ENCODE data around the gene PNPLA2.

PNPLA2 gene

GRCh38 chr11:845872-846495 is 27.3 kb downstream of the PNPLA2 start:
- H3K4me3 ChIP-seq (ENCODE audit: low read depth, low read length): peak overlapping the region; percentile 15
- in situ Hi-C loops (cut with HindIII; ENCODE audit: low pct_ligation_motif_present, low sequenced_read_pairs): no loop called here
- TF ChIP-seq CTCF (IDR thresholded peaks at IDR 0.05; ENCODE audit: low read depth, low read length, missing control alignments): no peak
- H3K36me3 ChIP-seq (replicated peaks): peaks cover 3% of the 10 kb centered on the region
- no peak overlapping the region for H3K27ac ChIP-seq
- no peaks in the 10 kb centered on the region for H3K27me3 ChIP-seq (replicated peaks)
- DNase-seq: no peak

DNA sequence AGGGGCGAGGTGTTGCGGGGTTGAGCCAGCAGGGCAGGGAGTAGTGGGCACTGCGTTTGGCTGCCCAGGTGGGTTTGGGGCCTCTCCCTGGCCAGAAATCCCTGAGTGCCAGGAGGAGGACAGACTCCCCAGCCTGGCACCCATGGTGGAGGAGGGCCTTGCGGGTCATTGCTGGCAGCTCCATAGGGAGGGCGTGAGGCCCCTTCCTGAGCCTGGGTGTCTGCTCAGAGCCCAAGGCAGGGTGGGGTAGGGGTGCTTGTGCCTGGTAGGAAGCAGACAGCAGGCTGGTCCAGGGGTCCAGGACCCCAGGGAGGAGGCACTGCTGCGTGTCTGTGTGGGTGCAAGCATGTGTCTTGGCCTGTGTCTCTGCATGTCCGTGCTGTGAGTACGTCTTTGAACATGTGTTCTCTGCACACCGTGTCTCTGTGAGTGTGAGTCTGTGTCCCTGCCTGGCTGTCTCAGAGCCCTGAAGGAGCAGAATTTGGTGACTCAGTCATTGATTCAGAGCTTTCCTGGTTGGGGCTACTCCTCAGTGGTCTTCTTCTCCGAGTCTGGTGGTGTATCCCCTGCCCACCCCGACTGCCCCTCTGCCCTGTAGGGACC is 27.9 kb downstream of the PNPLA2 start:
- no peak for TF ChIP-seq CTCF (IDR thresholded peaks at IDR 0.05; ENCODE audit: low read depth, low read length, missing control alignments)
- no peak overlapping the region for H3K27ac ChIP-seq
- no peak for DNase-seq
- no peak overlapping the region for H3K4me3 ChIP-seq (ENCODE audit: low read depth, low read length)
- no peaks in the 10 kb centered on the region for H3K27me3 ChIP-seq (replicated peaks)
- in situ Hi-C loops (cut with HindIII; ENCODE audit: low pct_ligation_motif_present, low sequenced_read_pairs): no loop called here
- H3K36me3 ChIP-seq (replicated peaks): no peaks in the 10 kb centered on the region

DNA sequence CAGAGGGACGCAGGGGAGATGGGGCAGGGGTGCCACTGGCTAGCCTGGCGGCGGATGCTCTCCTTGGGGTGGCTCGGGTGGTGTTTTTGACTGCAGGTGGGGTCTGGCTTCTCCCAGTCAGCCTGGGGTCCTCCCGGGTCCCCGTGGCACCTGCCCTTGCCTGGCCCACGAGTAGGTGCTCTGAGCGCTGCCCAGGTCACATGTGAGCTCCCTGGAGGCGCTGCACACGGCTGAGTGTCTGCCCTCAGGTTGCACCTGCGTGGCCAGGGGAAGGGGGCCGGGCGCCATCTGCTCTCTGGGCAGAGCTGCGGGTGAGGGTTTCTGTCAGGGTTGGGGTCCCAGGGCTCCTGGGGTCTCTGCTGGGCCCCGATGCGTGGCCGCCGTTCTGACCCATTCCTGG is 29.2 kb downstream of the PNPLA2 start:
- in situ Hi-C loops (cut with HindIII; ENCODE audit: low pct_ligation_motif_present, low sequenced_read_pairs): no loop called here
- Histone ChIP-seq H3K4me3 (ENCODE audit: low read depth, low read length) (no peak overlapping the region), H3K27me3 (replicated peaks) (no peaks in the 10 kb centered on the region), H3K36me3 (replicated peaks) (no peaks in the 10 kb centered on the region), H3K27ac (no peak overlapping the region)
- TF ChIP-seq CTCF (IDR thresholded peaks at IDR 0.05; ENCODE audit: low read depth, low read length, missing control alignments): no peak
- DNase-seq: no peak

DNA sequence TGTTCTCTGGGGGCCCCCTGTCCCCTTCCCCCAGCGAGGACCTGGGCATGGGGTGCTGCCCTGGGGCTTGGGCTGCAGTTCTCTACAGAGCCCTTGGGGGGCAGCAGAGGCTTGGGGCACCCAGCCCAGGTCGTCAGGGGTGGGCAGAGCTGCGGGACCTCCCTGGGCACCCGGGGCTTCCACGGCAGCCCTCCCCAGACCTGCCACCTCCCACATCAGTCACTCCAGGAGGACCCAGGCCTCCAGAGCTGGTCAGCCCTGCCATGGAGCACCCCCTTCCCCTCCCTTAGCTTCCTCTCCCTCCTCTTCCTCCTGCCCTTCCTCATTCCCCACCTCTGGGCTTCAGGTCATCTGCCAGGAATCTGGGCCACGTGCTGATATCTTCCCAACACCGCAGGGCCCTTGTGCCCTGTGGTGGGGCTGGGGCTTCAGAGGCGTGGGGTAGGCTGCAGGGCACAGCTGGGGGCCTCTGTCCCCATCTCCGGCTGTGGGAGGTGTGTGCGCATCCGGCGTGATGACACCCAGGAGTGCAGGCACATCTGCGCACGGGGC is 29.7 kb downstream of the PNPLA2 start:
- Histone ChIP-seq H3K36me3 (replicated peaks) (no peaks in the 10 kb centered on the region), H3K4me3 (ENCODE audit: low read depth, low read length) (no peak overlapping the region), H3K27ac (no peak overlapping the region), H3K27me3 (replicated peaks) (no peaks in the 10 kb centered on the region)
- TF ChIP-seq CTCF (IDR thresholded peaks at IDR 0.05; ENCODE audit: low read depth, low read length, missing control alignments): peak; percentile 95
- DNase-seq: no peak
- in situ Hi-C loops (cut with HindIII; ENCODE audit: low pct_ligation_motif_present, low sequenced_read_pairs): no loop called here

DNA sequence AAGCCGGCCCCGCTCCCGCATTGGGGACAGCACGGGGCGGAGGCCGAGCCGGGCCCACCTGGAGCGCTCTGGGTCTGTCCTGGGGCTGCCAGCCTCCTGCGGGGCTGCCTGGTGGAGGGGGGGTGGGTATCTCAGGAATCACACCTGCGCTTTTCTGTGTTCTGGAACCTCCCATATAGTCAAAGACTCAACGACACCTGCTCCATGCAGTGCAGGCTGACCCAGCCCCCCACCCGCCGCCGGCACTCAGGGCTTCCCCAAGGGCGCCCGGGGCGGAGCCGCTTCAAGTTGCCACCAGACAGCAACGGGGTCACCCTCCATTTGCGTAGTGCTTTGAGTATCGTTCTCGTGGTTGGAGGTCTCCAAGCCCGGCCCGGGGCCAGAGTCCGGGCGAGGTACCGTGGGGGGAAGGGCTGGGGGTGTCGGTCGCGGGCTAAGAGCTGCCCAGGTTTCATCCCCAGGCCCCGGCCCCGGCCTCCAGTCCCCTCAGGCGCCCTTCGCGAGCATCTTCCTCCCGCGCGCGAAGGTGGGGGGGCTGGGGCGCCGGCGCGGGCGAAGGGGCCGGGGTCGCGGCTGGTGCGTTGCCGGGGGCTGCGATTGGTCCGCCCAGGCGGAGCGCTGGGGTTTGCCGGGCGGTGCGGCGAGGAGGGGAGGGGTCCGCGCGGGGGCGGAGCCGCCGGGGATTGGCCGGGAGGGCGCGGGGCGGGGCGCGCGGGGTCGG is 30.6 kb downstream of the PNPLA2 start:
- no peak for TF ChIP-seq CTCF (IDR thresholded peaks at IDR 0.05; ENCODE audit: low read depth, low read length, missing control alignments)
- Histone ChIP-seq H3K4me3 (ENCODE audit: low read depth, low read length) (peak overlapping the region; percentile 41), H3K27ac (no peak overlapping the region), H3K36me3 (replicated peaks) (no peaks in the 10 kb centered on the region), H3K27me3 (replicated peaks) (no peaks in the 10 kb centered on the region)
- no peak for DNase-seq
- in situ Hi-C loops (cut with HindIII; ENCODE audit: low pct_ligation_motif_present, low sequenced_read_pairs): no loop called here
